Measurements from ENCODE around the gene ZNF536. TPM values are rescaled to one million over a fixed set of nuclear protein-coding genes. Genes with fewer than 3 reads are reported as not detected.
A peak's percentile ranks its signal among the peaks of the same experiment; 100 is the strongest.
"Not testable (repeated sequence)": the region's sequence is repeated elsewhere in the genome, so short reads cannot be mapped to it uniquely, and the experiment has no call there.

ZNF536 gene
- total RNA-seq, 2 experiments from 2014 or later = not detected

DNA sequence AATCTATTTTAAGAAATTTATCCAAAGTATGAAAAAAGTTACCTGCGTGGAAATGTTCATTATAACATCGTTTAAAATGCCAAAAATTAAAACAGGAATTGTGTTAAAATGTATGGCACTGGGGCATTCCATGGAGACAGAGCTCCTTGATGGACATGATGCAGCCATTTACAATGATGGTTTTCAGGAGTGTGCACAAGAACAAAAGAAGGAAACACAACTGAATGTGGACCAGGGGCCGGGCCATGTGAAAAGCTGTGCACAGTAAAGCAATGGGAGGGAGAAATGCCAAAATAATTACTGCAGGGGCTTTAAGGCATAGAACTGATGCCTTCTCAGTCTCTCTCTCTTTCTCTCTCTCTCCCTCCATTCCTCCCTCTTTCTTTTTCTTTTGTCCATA, 115.0 kb downstream of the ZNF536 start:
- CTCF ChIA-PET = no interaction called here
- Mint-ChIP-seq H3K9me3 (ENCODE audit: low read depth) (peaks cover 5% of the 10 kb centered on the region), H3K27ac (no peak overlapping the region), H3K4me3 (no peak overlapping the region), H3K4me1 (no peaks in the 10 kb centered on the region), H3K27me3 (peaks cover 17% of the 10 kb centered on the region), H3K36me3 (ENCODE audit: low read depth) (no peaks in the 10 kb centered on the region)
- no peak for ATAC-seq
- no peak for DNase-seq
- intact Hi-C loops (cut with DNase I, micrococcal nuclease) = no loop called here
- POLR2A ChIA-PET = no interaction called here

- DNase-seq (no peak), ATAC-seq (no peak)
- CTCF ChIA-PET = no interaction called here
- Mint-ChIP-seq H3K4me3 (no peak overlapping the region), H3K4me1 (no peaks in the 10 kb centered on the region), H3K27ac (no peak overlapping the region), H3K27me3 (peaks cover 19% of the 10 kb centered on the region), H3K9me3 (ENCODE audit: low read depth) (peaks cover 5% of the 10 kb centered on the region), H3K36me3 (ENCODE audit: low read depth) (no peaks in the 10 kb centered on the region)
- intact Hi-C loops (cut with DNase I, micrococcal nuclease) = no loop called here
- POLR2A ChIA-PET = no interaction called here
Observed at GRCh38 chr19:30488191-30488590, 116.0 kb downstream of the ZNF536 start.

DNA sequence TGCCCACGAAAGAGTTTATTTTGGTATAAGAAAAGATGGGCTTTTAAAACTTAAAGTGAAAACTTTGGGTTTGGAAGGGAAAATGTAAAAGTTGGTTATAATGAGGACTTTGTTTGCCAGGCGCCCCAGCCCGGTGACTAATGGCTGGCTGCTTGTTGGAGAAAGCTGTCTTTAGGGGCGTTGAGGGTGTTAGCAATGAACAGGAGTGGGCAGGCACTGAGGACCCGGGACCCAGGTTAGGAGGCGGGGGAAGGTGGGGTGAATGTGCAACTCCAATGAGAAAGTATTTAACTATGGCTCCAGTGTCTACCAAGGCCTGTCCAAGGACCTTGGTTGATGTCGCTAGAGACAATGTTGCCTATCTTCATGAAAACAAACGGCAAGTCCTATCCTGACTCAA, 118.6 kb downstream of the ZNF536 start:
- H3K27me3 Mint-ChIP-seq = peaks cover 20% of the 10 kb centered on the region
- H3K4me1 Mint-ChIP-seq = no peaks in the 10 kb centered on the region
- no peaks in the 10 kb centered on the region for H3K9me3 Mint-ChIP-seq (ENCODE audit: low read depth)
- intact Hi-C loops (cut with DNase I, micrococcal nuclease) = no loop called here
- no peaks in the 10 kb centered on the region for H3K36me3 Mint-ChIP-seq (ENCODE audit: low read depth)
- ATAC-seq = no peak
- ChIA-PET POLR2A (no interaction called here), CTCF (no interaction called here)
- H3K27ac Mint-ChIP-seq = no peak overlapping the region
- no peak overlapping the region for H3K4me3 Mint-ChIP-seq
- DNase-seq = no peak

DNA sequence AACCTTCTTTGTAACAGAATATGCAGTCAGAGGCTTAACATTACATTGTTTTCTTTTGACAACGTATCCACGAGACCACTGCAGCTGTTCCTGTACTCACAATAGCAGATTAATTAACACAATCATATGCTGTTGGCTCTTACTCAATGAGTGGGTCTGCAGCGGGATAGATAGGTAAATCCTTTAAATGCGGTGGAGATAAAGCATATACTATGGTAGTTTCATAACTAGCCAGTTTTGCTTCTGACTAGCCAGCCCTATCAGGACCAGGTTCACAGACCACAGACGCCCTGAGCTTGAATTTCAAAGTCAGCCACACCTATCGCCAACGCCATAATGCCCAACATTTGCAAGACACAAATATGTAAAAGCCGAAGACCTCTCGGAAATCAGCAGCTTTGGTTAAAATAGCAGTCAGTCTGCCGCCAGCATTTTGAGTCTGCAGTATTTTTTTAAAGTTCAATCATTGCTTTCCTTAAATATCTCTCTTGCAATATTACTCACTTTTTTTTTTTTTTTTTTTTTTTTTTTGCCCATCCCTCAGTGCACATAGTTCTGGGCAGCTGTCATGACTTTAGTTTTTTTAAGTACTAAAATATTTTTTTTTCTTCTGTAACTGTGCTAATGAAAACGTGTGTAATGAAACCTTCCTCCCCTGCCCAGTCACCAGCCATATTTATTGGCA, 120.5 kb downstream of the ZNF536 start:
- ChIA-PET CTCF (no interaction called here), POLR2A (no interaction called here)
- Mint-ChIP-seq H3K27me3 (peaks cover 12% of the 10 kb centered on the region), H3K36me3 (ENCODE audit: low read depth) (no peaks in the 10 kb centered on the region), H3K27ac (no peak overlapping the region), H3K9me3 (ENCODE audit: low read depth) (no peaks in the 10 kb centered on the region), H3K4me3 (no peak overlapping the region), H3K4me1 (no peaks in the 10 kb centered on the region)
- ATAC-seq = no peak
- intact Hi-C loops (cut with DNase I, micrococcal nuclease) = no loop called here
- DNase-seq = no peak

GRCh38 chr19:30497034-30497433, 124.8 kb downstream of the ZNF536 start:
- DNase-seq (no peak), ATAC-seq (no peak)
- no peaks in the 10 kb centered on the region for H3K36me3 Mint-ChIP-seq (ENCODE audit: low read depth)

DNA sequence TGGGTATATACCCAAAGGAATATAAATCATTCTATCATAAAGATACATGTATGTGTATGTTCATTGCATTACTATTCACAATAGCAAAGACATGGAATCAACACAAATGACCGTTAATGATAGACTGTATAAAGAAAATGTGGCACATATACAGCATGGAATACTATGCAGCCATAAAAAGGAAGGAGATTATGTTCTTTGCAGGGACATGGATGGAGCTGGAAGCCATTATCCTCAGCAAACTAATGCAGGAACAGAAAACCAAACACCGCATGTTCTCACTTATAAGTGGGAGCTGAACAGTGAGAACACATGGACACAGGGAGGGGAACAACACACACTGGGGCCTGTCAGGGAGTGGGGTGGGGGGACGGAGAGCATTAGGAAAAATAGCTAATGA, 125.9 kb downstream of the ZNF536 start:
- H3K4me1 Mint-ChIP-seq; H3K27ac Mint-ChIP-seq; H3K27me3 Mint-ChIP-seq; DNase-seq; H3K9me3 Mint-ChIP-seq (ENCODE audit: low read depth); ATAC-seq; POLR2A ChIA-PET; H3K36me3 Mint-ChIP-seq (ENCODE audit: low read depth); intact Hi-C loops (cut with DNase I, micrococcal nuclease); H3K4me3 Mint-ChIP-seq: not testable (repeated sequence)
- CTCF ChIA-PET = interaction anchor here (0.5 kb wide), 1 partner anchor 25 kb away, joined by 3 read pairs; no protein-coding TSS in a partner anchor

More at GRCh38 chr19:30497034-30497433, 124.8 kb downstream of the ZNF536 start:
- no peak overlapping the region for H3K27ac Mint-ChIP-seq
- H3K9me3 Mint-ChIP-seq (ENCODE audit: low read depth) = no peaks in the 10 kb centered on the region
- intact Hi-C loops (cut with DNase I, micrococcal nuclease) = no loop called here
- H3K4me1 Mint-ChIP-seq = no peaks in the 10 kb centered on the region
- ChIA-PET CTCF (no interaction called here), POLR2A (no interaction called here)
- no peak overlapping the region for H3K4me3 Mint-ChIP-seq
- H3K27me3 Mint-ChIP-seq = peaks cover 7% of the 10 kb centered on the region

DNA sequence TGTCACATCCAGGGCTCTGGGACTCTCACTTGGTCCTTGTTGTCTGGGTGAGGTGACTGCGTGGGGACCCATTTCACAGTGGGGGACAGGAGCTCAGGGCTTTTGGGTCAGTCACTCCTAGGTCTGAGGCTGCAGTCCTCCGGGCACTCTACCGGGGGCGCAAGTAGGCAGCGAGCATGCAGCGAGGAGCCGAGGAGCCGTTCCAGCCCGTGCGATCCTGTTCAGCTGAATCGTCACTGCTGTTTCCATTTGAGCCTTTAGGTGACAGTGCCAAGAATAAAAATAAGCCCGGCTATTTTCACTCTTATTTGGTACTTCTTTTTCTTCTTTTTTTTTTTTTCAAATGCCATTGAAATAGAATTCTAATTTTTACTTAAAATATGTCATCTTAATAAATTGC, 126.5 kb downstream of the ZNF536 start:
- intact Hi-C loops (cut with DNase I, micrococcal nuclease) = no loop called here
- Mint-ChIP-seq H3K27ac (no peak overlapping the region), H3K9me3 (ENCODE audit: low read depth) (no peaks in the 10 kb centered on the region), H3K27me3 (peaks cover 5% of the 10 kb centered on the region), H3K4me3 (no peak overlapping the region), H3K36me3 (ENCODE audit: low read depth) (no peaks in the 10 kb centered on the region), H3K4me1 (no peaks in the 10 kb centered on the region)
- CTCF ChIA-PET = interaction anchor here (0.5 kb wide), 1 partner anchor 25 kb away, joined by 3 read pairs; no protein-coding TSS in a partner anchor
- POLR2A ChIA-PET = no interaction called here
- ATAC-seq (no peak), DNase-seq (peak; percentile 10)

- H3K4me3 Mint-ChIP-seq = no peak overlapping the region
Observed at GRCh38 chr19:30504272-30504671, 132.1 kb downstream of the ZNF536 start.

DNA sequence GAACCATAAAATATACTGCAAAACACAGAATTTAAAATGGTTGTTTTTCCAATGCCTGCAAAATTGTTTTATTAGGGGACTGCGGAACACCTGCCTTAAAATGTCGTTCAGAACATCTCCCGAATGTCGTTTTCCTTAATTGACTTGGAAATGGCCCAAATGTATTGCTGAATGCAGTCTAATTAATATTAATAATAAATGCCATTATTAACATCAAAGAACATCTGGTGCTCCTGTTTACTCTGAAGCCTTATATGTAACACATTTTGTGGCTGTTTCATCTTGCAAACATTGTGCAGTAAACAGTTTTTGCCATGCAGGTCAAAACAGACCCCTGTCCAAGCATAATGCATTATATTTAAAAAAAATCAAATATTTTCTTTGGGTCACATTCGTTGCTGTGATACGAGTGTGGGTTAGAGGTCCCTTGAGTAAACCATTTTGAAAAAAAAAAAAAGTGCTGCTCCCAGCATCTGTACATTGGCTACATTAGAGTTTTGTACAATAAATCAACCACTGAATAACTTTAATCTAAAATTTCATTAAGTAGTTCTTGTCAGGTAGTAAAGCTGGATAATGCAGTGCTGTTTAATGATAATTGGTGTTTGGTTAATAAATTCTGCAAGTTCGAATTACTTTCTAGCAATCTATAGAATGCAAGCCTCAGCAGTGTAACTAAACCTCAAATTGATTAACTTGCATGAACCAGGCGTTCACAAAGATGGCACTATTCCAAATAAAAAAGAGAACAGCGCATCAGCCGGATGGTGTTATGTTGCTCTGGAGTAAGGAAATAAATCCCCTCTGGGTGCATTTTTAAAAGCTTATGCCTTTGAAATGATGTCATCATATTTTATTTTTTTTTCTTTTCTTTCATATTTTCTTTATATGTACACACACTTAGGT, 140.2 kb downstream of the ZNF536 start:
- DNase-seq = no peak
- H3K27ac Mint-ChIP-seq = no peak overlapping the region
- CTCF ChIA-PET = interaction anchor here (1.2 kb wide), 1 partner anchor 62 kb away, joined by 4 read pairs; no protein-coding TSS in a partner anchor

More at GRCh38 chr19:30504272-30504671, 132.1 kb downstream of the ZNF536 start:
- Mint-ChIP-seq H3K27ac (no peak overlapping the region), H3K27me3 (peaks cover 5% of the 10 kb centered on the region), H3K36me3 (ENCODE audit: low read depth) (no peaks in the 10 kb centered on the region), H3K4me1 (no peaks in the 10 kb centered on the region), H3K9me3 (ENCODE audit: low read depth) (no peaks in the 10 kb centered on the region)
- intact Hi-C loops (cut with DNase I, micrococcal nuclease) = no loop called here
- CTCF ChIA-PET = no interaction called here
- DNase-seq (no peak), ATAC-seq (no peak)
- POLR2A ChIA-PET = no interaction called here

GRCh38 chr19:30513082-30513411, 140.9 kb downstream of the ZNF536 start:
- POLR2A ChIA-PET = interaction anchor here (0.6 kb wide), 1 partner anchor 137 kb away, joined by 8 read pairs; no protein-coding TSS in a partner anchor
- no peaks in the 10 kb centered on the region for H3K9me3 Mint-ChIP-seq (ENCODE audit: low read depth)
- intact Hi-C loops (cut with DNase I, micrococcal nuclease) = no loop called here
- ATAC-seq (no peak), DNase-seq (no peak)
- H3K4me1 Mint-ChIP-seq = no peaks in the 10 kb centered on the region
- H3K27me3 Mint-ChIP-seq = no peaks in the 10 kb centered on the region
- no peaks in the 10 kb centered on the region for H3K36me3 Mint-ChIP-seq (ENCODE audit: low read depth)
- H3K27ac Mint-ChIP-seq = no peak overlapping the region
- CTCF ChIA-PET = interaction anchor here (1.2 kb wide), 1 partner anchor 62 kb away, joined by 4 read pairs; no protein-coding TSS in a partner anchor
- H3K4me3 Mint-ChIP-seq = no peak overlapping the region

More for the DNA sequence above, 140.2 kb downstream of the ZNF536 start:
- Mint-ChIP-seq H3K4me3 (no peak overlapping the region), H3K9me3 (ENCODE audit: low read depth) (no peaks in the 10 kb centered on the region), H3K36me3 (ENCODE audit: low read depth) (no peaks in the 10 kb centered on the region), H3K4me1 (no peaks in the 10 kb centered on the region), H3K27me3 (no peaks in the 10 kb centered on the region)
- intact Hi-C loops (cut with DNase I, micrococcal nuclease) = no loop called here
- no peak for ATAC-seq
- POLR2A ChIA-PET = interaction anchor here (0.6 kb wide), 1 partner anchor 138 kb away, joined by 8 read pairs; no protein-coding TSS in a partner anchor

DNA sequence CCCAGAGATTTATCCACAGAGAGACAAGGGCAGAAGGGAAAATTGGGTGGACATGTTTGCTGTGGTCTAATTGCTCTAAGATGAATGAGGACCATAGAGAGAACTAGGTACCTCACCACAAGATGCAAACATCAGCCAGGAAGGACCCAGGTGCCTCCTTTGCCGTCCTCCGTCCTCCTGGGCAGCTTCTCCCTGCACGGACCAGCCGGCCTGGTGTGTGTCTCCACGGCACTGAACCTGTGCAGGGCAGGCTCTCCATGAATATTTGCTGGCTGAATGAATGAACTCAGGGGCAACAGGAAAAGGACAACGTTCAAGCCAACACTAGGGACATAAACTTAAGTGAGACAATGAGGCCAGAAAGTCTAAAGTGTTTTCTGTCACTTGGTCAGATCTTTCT, 143.9 kb downstream of the ZNF536 start:
- peaks cover 5% of the 10 kb centered on the region for H3K27me3 Mint-ChIP-seq
- no peaks in the 10 kb centered on the region for H3K4me1 Mint-ChIP-seq
- ATAC-seq (no peak), DNase-seq (no peak)
- no peaks in the 10 kb centered on the region for H3K9me3 Mint-ChIP-seq (ENCODE audit: low read depth)
- intact Hi-C loops (cut with DNase I, micrococcal nuclease) = no loop called here
- H3K36me3 Mint-ChIP-seq (ENCODE audit: low read depth) = no peaks in the 10 kb centered on the region
- no peak overlapping the region for H3K27ac Mint-ChIP-seq
- POLR2A ChIA-PET = no interaction called here
- CTCF ChIA-PET = no interaction called here
- H3K4me3 Mint-ChIP-seq = no peak overlapping the region

- Mint-ChIP-seq H3K27me3 (peaks cover 5% of the 10 kb centered on the region), H3K36me3 (ENCODE audit: low read depth) (no peaks in the 10 kb centered on the region), H3K9me3 (ENCODE audit: low read depth) (no peaks in the 10 kb centered on the region), H3K4me1 (no peaks in the 10 kb centered on the region), H3K27ac (no peak overlapping the region), H3K4me3 (no peak overlapping the region)
- intact Hi-C loops (cut with DNase I, micrococcal nuclease) = no loop called here
- POLR2A ChIA-PET = no interaction called here
- ATAC-seq (no peak), DNase-seq (no peak)
- CTCF ChIA-PET = no interaction called here
Observed at GRCh38 chr19:30516531-30516930, 144.3 kb downstream of the ZNF536 start.

Data from activated CD4-positive, alpha-beta T cell treated with anti-CD3 and anti-CD28 coated beads for 36 hours (primary cell).